ENCODE measurements around the gene PIEZO2.

- TF ChIP-seq CTCF (conservative IDR thresholded peaks at IDR 0.05; ENCODE audit: low read depth, low read length): no peak
- no peak for TF ChIP-seq EZH2 (IDR thresholded peaks at IDR 0.05; ENCODE audit: borderline replicate concordance, low read depth, low read length, poor library complexity, severe bottlenecking)
Observed at GRCh38 chr18:10908760-10909159, 240.6 kb downstream of the PIEZO2 start.
